Sigmoid colon (tissue), 7 donors: ENCODE measurements around the gene EPHB1. TPM values are rescaled to one million over a fixed set of nuclear protein-coding genes. Genes with fewer than 3 reads are reported as not detected.

Source experiments
- DNase-seq: peaks from one replicate; pipeline ENCODE4 v3.0.0-alpha.2; 2019
- H3K27ac ChIP-seq, 4 donors: fragments of 200-600 bp; sonication (generic); one replicate each; pipeline ENCODE4 v1.5.1; 2016 to 2019; ENCODE audit warnings: mild to moderate bottlenecking in 1 of 4
- H3K27me3 ChIP-seq, 3 donors: fragments of 200-600 bp; sonication (generic); one replicate each; pipeline ENCODE4 v1.5.1; 2019; ENCODE audit warnings: mild to moderate bottlenecking in 1 of 3
- H3K36me3 ChIP-seq, 4 donors: fragments of 200-600 bp; sonication (generic); one replicate each; pipeline ENCODE4 v1.5.1; 2016 to 2019
- H3K4me1 ChIP-seq, 4 donors: fragments of 200-600 bp; sonication (generic); one replicate each; pipeline ENCODE4 v1.5.1; 2017 to 2019
- H3K4me3 ChIP-seq, 4 donors: fragments of 200-600 bp; sonication (generic); one replicate each; pipeline ENCODE4 v1.5.1; 2017 to 2019; ENCODE audit warnings: mild to moderate bottlenecking in 2 of 4, moderate library complexity in 1 of 4
- H3K9me3 ChIP-seq, 4 donors: fragments of 200-600 bp in 3 of 4; sonication (generic) in 3 of 4; one replicate each; pipeline versions ENCODE4 v1.5.1 to v1.6.1; 2013 to 2019
- EP300 ChIP-seq, 4 donors: sonication (generic); formaldehyde crosslinking; IDR thresholded peaks; one replicate each; pipeline ENCODE4 v1.6.1; 2017; ENCODE audit warnings: antibody characterized with exemption in 4 of 4
- POLR2A ChIP-seq, 2 donors: fragments of 450-650 bp; IDR thresholded peaks; one replicate each; pipeline ENCODE4 v1.6.1; 2016; ENCODE audit warnings: antibody characterized with exemption in 2 of 2, mild to moderate bottlenecking in 2 of 2, moderate library complexity in 2 of 2
- POLR2AphosphoS5 ChIP-seq, 4 donors: sonication (generic); formaldehyde crosslinking; IDR thresholded peaks; one replicate each; pipeline ENCODE4 v1.6.1; 2017; ENCODE audit warnings: antibody characterized with exemption in 4 of 4
- WGBS, 2 donors: extraction: QIAGEN DNeasy Blood & Tissue Kit; methylation state at CpG; one replicate each; pipeline ENCODE4 v1.1.7; 2013; 5-methylcytosine and 5-hydroxymethylcytosine counted together
- intact Hi-C: fragments of 100-400 bp; cut with DNase I; formaldehyde crosslinking; loops from one replicate; pipeline ENCODE4 v1.15.1; 2023
- polyA plus RNA-seq, 3 donors: library from polyadenylated mRNA; stranded (reverse); fragments of 200-250 nt; gene quantifications; one replicate each; pipeline ENCODE4 v1.2.3, GENCODE V29; 2013
- total RNA-seq, 4 donors: library from RNA; depleted of rRNA; stranded (reverse); fragments of >200 nt; gene quantifications; one replicate each; pipeline ENCODE4 v1.1.0, GENCODE V29; 2016
- TF ChIP-seq, protein P1 (sequence below), 4 experiments: fragments of 450-650 bp in 3 of 4; fragments of 200-600 bp in 1 of 4; IDR thresholded peaks; one replicate each; pipeline ENCODE4 v1.5.1; 2016 to 2019; ENCODE audit warnings: antibody characterized with exemption in 4 of 4, mild to moderate bottlenecking in 3 of 4, moderate library complexity in 2 of 4
- donor health status: healthy with polysubstance abuse.
- donor health status: Bipolar disorder and iron deficiency.
- donor health status: healthy.

EPHB1 gene
- total and polyA plus RNA-seq, 7 donors = 0.29 to 17.3 (median 3.6) TPM; not detected in 2

DNA sequence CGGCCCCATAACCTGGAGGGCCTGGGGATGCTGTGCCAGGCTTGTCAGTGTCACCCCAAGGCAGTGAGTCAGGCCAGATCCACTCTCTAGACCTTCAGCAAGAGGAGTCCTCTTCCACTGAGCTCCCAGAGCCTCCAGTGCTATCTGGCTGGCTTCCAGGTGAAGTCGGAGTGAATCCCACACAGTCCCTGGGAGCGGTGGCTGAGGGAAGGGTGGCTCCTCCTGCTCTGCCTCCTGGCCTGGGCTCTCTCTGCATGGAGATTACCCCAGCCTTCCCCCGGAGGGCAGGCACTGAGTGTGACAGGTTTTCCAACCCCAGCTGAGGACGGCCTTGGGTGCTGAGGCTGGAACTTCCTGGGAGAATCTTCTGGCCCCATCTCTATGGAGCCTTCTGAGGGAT is 82.7 kb downstream of the EPHB1 start:
- no peaks in the 10 kb centered on the region for H3K36me3 ChIP-seq
- H3K27ac ChIP-seq = no peak overlapping the region
- 81 to 86% methylated on average over 5 of the region's 5 CpGs for whole genome bisulfite sequencing, 2 donors
- TF ChIP-seq POLR2A (IDR thresholded peaks at IDR 0.05) = no peak
- no peak for TF ChIP-seq EP300 (IDR thresholded peaks at IDR 0.05)
- TF ChIP-seq POLR2AphosphoS5 (IDR thresholded peaks at IDR 0.05) = no peak
- TF ChIP-seq, protein P1, sequence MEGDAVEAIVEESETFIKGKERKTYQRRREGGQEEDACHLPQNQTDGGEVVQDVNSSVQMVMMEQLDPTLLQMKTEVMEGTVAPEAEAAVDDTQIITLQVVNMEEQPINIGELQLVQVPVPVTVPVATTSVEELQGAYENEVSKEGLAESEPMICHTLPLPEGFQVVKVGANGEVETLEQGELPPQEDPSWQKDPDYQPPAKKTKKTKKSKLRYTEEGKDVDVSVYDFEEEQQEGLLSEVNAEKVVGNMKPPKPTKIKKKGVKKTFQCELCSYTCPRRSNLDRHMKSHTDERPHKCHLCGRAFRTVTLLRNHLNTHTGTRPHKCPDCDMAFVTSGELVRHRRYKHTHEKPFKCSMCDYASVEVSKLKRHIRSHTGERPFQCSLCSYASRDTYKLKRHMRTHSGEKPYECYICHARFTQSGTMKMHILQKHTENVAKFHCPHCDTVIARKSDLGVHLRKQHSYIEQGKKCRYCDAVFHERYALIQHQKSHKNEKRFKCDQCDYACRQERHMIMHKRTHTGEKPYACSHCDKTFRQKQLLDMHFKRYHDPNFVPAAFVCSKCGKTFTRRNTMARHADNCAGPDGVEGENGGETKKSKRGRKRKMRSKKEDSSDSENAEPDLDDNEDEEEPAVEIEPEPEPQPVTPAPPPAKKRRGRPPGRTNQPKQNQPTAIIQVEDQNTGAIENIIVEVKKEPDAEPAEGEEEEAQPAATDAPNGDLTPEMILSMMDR (IDR thresholded peaks at IDR 0.05) = no peak
- H3K4me3 ChIP-seq = no peak overlapping the region
- intact Hi-C loops = no loop called here
- no peak for DNase-seq
- H3K27me3 ChIP-seq = peaks cover 0 to 3% (median 0%) of the 10 kb centered on the region in 3 donors
- no peaks in the 10 kb centered on the region for H3K9me3 ChIP-seq
- H3K4me1 ChIP-seq = peaks cover 0 to 10% (median 0%) of the 10 kb centered on the region in 4 donors

DNA sequence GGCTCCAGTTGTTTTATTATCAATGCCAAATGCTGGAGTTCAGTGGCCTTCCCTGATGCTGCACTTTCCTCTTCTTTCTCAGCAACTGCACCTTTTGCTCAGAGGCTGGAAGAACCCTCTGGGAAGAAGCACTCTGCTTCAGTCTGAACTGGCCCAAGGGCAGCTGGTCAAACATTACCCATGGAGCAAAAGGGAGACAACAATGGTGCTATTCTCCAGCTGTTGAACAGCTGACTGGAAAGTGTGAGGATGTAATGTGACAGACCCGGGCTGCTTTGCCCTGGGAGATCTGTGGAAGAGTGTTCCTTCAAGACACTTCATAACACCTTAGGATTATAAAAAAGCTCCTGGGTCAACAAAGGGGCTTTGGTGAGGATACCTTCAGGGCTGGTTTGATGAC is 84.9 kb downstream of the EPHB1 start:
- no peak overlapping the region for H3K4me3 ChIP-seq
- no peak overlapping the region for H3K27ac ChIP-seq
- DNase-seq = no peak
- H3K4me1 ChIP-seq = peaks cover 0 to 13% (median 0%) of the 10 kb centered on the region in 4 donors
- intact Hi-C loops = no loop called here
- TF ChIP-seq POLR2A (IDR thresholded peaks at IDR 0.05) (no peak), POLR2AphosphoS5 (IDR thresholded peaks at IDR 0.05) (no peak), EP300 (IDR thresholded peaks at IDR 0.05) (no peak)
- TF ChIP-seq, protein P1 (IDR thresholded peaks at IDR 0.05) = no peak
- no peaks in the 10 kb centered on the region for H3K36me3 ChIP-seq
- no peaks in the 10 kb centered on the region for H3K27me3 ChIP-seq
- no peaks in the 10 kb centered on the region for H3K9me3 ChIP-seq
- WGBS, 2 donors = 15 to 62% methylated on average over 1 of the region's 1 CpG

DNA sequence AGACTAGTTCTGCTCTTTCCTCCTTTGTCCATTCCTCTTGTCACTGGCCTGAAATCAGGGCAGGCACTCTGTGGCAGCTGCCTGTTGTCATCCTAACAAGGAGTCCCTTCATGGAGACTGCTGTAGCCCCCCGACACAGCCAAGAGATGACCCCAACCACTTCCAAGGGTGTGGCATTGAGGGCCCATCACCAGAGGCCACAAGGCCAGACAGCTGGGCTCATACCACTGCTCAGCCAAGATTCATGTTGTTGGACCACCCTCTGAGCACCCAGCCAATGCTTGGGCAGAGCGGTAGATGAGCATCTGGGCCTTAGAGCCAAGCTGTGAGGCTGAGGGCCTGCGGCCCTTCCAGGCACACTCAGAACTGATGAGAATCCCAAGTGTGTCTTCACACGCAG is 85.4 kb downstream of the EPHB1 start:
- no peak for DNase-seq
- no peak overlapping the region for H3K4me3 ChIP-seq
- no peak for TF ChIP-seq POLR2A (IDR thresholded peaks at IDR 0.05)
- TF ChIP-seq, protein P1 (IDR thresholded peaks at IDR 0.05) = no peak
- no peak for TF ChIP-seq POLR2AphosphoS5 (IDR thresholded peaks at IDR 0.05)
- TF ChIP-seq EP300 (IDR thresholded peaks at IDR 0.05) = no peak
- H3K9me3 ChIP-seq = no peaks in the 10 kb centered on the region
- WGBS, 2 donors = 90 to 95% methylated on average over 4 of the region's 4 CpGs
- no peaks in the 10 kb centered on the region for H3K36me3 ChIP-seq
- intact Hi-C loops = no loop called here
- H3K27ac ChIP-seq = no peak overlapping the region
- no peaks in the 10 kb centered on the region for H3K27me3 ChIP-seq
- peaks cover 0 to 11% (median 0%) of the 10 kb centered on the region in 4 donors for H3K4me1 ChIP-seq

DNA sequence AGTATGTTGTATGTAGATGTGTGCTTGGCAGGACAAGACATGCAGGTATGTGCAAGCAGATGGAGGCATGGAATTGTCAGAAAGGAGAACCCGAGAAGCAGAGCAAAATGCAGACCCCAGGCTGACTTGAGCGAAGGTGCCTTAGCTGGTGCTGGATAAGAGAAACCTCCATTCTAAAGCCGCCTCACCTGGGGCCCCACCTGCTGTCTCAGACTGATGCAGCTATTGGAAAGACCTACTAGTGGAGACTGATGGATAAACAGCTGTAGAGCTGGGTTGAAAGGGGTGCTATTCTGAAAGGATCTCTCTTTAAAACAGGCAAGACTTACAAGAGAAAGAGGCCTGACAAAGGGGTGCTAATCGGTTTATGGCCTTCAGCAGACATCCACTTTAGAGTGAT is 86.2 kb downstream of the EPHB1 start:
- Histone ChIP-seq H3K27ac (no peak overlapping the region), H3K4me3 (no peak overlapping the region), H3K27me3 (no peaks in the 10 kb centered on the region), H3K36me3 (no peaks in the 10 kb centered on the region), H3K4me1 (peaks cover 0 to 14% (median 0%) of the 10 kb centered on the region in 4 donors), H3K9me3 (no peaks in the 10 kb centered on the region)
- intact Hi-C loops = no loop called here
- no peak for DNase-seq
- WGBS, 2 donors = 85% methylated on average over 4 of the region's 4 CpGs
- TF ChIP-seq EP300 (IDR thresholded peaks at IDR 0.05) = no peak
- TF ChIP-seq POLR2A (IDR thresholded peaks at IDR 0.05) = no peak

DNA sequence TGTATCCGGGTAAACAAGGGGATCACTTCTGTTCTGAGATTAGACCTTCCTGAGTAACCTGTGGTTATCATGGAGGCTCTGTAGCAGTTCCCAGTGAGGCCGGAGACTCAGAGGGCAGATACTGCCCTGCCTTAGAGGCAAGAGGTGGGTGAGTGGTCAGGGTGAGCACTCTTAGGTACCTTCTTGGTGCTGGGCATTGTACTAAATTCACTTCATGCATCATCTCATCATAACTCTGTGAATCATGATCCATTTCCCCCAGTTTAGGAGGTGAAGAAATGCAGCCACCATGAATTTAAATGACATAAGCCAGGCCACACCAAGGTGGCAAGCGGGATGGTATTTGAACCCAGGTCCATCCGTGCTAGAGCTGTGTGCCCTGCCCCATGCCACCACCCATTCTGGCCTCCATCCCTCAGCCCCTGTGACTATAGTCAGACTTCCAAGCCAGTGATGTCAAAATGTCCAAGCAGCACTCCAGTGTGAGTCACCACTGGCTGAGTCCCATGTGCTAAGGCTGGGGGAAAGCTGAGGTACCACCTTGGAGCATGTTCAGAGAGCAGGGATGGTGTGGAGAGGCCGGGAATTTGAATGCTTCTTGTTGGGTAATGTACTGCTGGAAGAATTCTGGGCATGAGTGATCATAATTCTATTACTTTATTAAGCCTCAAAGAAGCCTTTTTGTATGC is 88.8 kb downstream of the EPHB1 start:
- no peak for DNase-seq
- TF ChIP-seq EP300 (IDR thresholded peaks at IDR 0.05) (no peak), POLR2AphosphoS5 (IDR thresholded peaks at IDR 0.05) (no peak)
- TF ChIP-seq, protein P1 (IDR thresholded peaks at IDR 0.05) = no peak
- intact Hi-C loops = no loop called here
- no peaks in the 10 kb centered on the region for H3K36me3 ChIP-seq
- H3K27ac ChIP-seq = no peak overlapping the region
- H3K9me3 ChIP-seq = no peaks in the 10 kb centered on the region
- WGBS, 2 donors = 79 to 86% methylated on average over 5 of the region's 5 CpGs
- H3K4me1 ChIP-seq = peaks cover 0 to 14% (median 0%) of the 10 kb centered on the region in 4 donors
- H3K27me3 ChIP-seq = no peaks in the 10 kb centered on the region
- no peak overlapping the region for H3K4me3 ChIP-seq
